Endothelial cell of umbilical vein (primary cell): Measurements from ENCODE around the gene SCAMP2. TPM values are rescaled to one million over a fixed set of nuclear protein-coding genes. Genes with fewer than 3 reads are reported as not detected.

Source experiments
- BruUV-seq: library from RNA; stranded (reverse); fragments of 400-500 nt; replicated peaks from 2 replicates; lab custom pipeline; 2021; lab: Mats Ljungman, UMichigan
- CTCF ChIA-PET: fragments of 300-600, 350-600 bp; sonication (Branson Sonifier 250); formaldehyde crosslinking; loops from one replicate; lab custom pipeline; 2021; ENCODE audit warnings: antibody characterized with exemption, inconsistent platforms; lab: Charles Lee
- POLR2A ChIA-PET: fragments of 300-600, 350-600 bp; sonication (Branson Sonifier 250); formaldehyde crosslinking; loops from one replicate; lab custom pipeline; 2021; ENCODE audit warnings: antibody characterized with exemption, inconsistent platforms; lab: Charles Lee
- DNase-seq: peaks from one replicate; pipeline ENCODE4 v3.0.0-alpha.2; 2011; ENCODE audit warnings: low read depth, low spot score
- FAIRE-seq: peaks from 2 replicates; lab custom pipeline; 2011; peaks lifted over from hg19 to GRCh38; lab: Jason Lieb, UNC
- H2AFZ ChIP-seq: 2 replicates; pipeline ENCODE4 v1.6.0; 2012; ENCODE audit warnings: low read depth, low read length, control low read depth, inconsistent platforms
- H3K27ac ChIP-seq: 2 replicates; pipeline ENCODE4 v1.5.1; 2011; ENCODE audit warnings: low read depth, mild to moderate bottlenecking, control low read depth, low read length, moderate library complexity; ENCODE audit not compliant: insufficient read depth
- H3K27me3 ChIP-seq, 2 experiments: 2 replicates each; pipeline versions ENCODE4 v1.6.0 to v1.6.1; 2011; ENCODE audit warnings: low read length in 2 of 2, mixed read lengths in 1 of 2; ENCODE audit not compliant: control insufficient read depth in 2 of 2, insufficient read depth in 2 of 2
- H3K36me3 ChIP-seq, 2 experiments: 2 replicates in 1 of 2; 3 replicates in 1 of 2; pipeline ENCODE4 v1.5.1; 2011; ENCODE audit warnings: low read length in 2 of 2, mild to moderate bottlenecking in 1 of 2, moderate library complexity in 1 of 2; ENCODE audit not compliant: control insufficient read depth in 2 of 2, insufficient read depth in 2 of 2; ENCODE audit errors: extremely low read depth in 1 of 2
- H3K4me1 ChIP-seq: 3 replicates; pipeline ENCODE4 v1.5.1; 2011; ENCODE audit warnings: mild to moderate bottlenecking, low read length; ENCODE audit not compliant: control insufficient read depth, insufficient read depth; ENCODE audit errors: extremely low read depth
- H3K4me2 ChIP-seq: 2 replicates; pipeline ENCODE4 v1.6.1; 2011; ENCODE audit warnings: low read length, control low read depth, mixed read lengths; ENCODE audit not compliant: insufficient read depth
- H3K4me3 ChIP-seq, 3 experiments: fragments of 200-600 bp in 1 of 3; sonication (generic), shearing (Covaris generic) in 1 of 3; replicated peaks in 1 of 3; 2 replicates each; pipeline ENCODE4 v1.5.1; 2011 to 2016; ENCODE audit warnings: control low read depth in 3 of 3, low read length in 3 of 3, mild to moderate bottlenecking in 2 of 3, inconsistent platforms in 1 of 3, low read depth in 1 of 3, moderate library complexity in 1 of 3; ENCODE audit not compliant: insufficient read depth in 1 of 3
- H3K79me2 ChIP-seq: 2 replicates; pipeline ENCODE4 v1.6.0; 2012; ENCODE audit warnings: low read length, inconsistent platforms; ENCODE audit not compliant: control insufficient read depth, insufficient read depth
- H3K9ac ChIP-seq: replicated peaks from 2 replicates; pipeline ENCODE3; 2011; ENCODE audit warnings: low read length, control low read depth; ENCODE audit not compliant: insufficient read depth; ENCODE audit errors: extremely low read depth
- H3K9me1 ChIP-seq: replicated peaks from 3 replicates; pipeline ENCODE4 v1.6.0; 2011; ENCODE audit warnings: mild to moderate bottlenecking, low read length; ENCODE audit not compliant: control insufficient read depth, insufficient read depth; ENCODE audit errors: extremely low read depth
- H3K9me3 ChIP-seq: replicated peaks from 2 replicates; pipeline ENCODE4 v1.5.1; 2012; ENCODE audit warnings: low read length, inconsistent platforms; ENCODE audit not compliant: control insufficient read depth, insufficient read depth
- H4K20me1 ChIP-seq: replicated peaks from 2 replicates; pipeline ENCODE3; 2011; ENCODE audit warnings: mild to moderate bottlenecking, low read length; ENCODE audit not compliant: control insufficient read depth, insufficient read depth; ENCODE audit errors: extremely low read depth
- CTCF ChIP-seq, 2 donors: IDR thresholded peaks; 1 replicate in 1 of 2; 2 replicates in 1 of 2; pipeline ENCODE4 v1.5.1; 2011; ENCODE audit warnings: low read length in 2 of 2, mild to moderate bottlenecking in 2 of 2, moderate library complexity in 2 of 2, control low read depth in 1 of 2, inconsistent platforms in 1 of 2, low read depth in 1 of 2; ENCODE audit not compliant: insufficient read depth in 1 of 2; ENCODE audit errors: extremely low read depth in 1 of 2
- EZH2 ChIP-seq: IDR thresholded peaks from 2 replicates; pipeline ENCODE4 v1.6.1; 2012; ENCODE audit warnings: borderline replicate concordance, low read depth, mild to moderate bottlenecking, moderate library complexity, low read length, inconsistent platforms; ENCODE audit not compliant: severe bottlenecking
- FOS ChIP-seq: IDR thresholded peaks from 2 replicates; pipeline ENCODE4 v1.6.1; 2011; ENCODE audit warnings: mild to moderate bottlenecking, low read length, moderate library complexity, borderline replicate concordance; ENCODE audit not compliant: insufficient read depth
- GATA2 ChIP-seq: IDR thresholded peaks from 2 replicates; pipeline ENCODE4 v1.7.0; 2011; ENCODE audit warnings: low read depth, mild to moderate bottlenecking, moderate library complexity, mixed read lengths, low read length; ENCODE audit not compliant: insufficient read length, insufficient read depth
- JUN ChIP-seq: IDR thresholded peaks from 2 replicates; pipeline ENCODE4 v1.6.1; 2011; ENCODE audit warnings: borderline replicate concordance, low read depth; ENCODE audit not compliant: insufficient read length, insufficient read depth
- POLR2A ChIP-seq: IDR thresholded peaks from 2 replicates; pipeline ENCODE4 v1.6.1; 2012; ENCODE audit warnings: low read depth, mild to moderate bottlenecking, control low read depth, low read length
- POLR2AphosphoS5 ChIP-seq: IDR thresholded peaks from 2 replicates; pipeline ENCODE4 v1.6.1; 2012; ENCODE audit warnings: low read depth, mild to moderate bottlenecking, control low read depth, low read length, moderate library complexity; ENCODE audit not compliant: insufficient read depth
- dilution Hi-C: fragments of 300-500 bp; cut with MboI; formaldehyde crosslinking; loops from one replicate; pipeline ENCODE4 v1.15.0; 2019; ENCODE audit warnings: low sequenced_read_pairs; ENCODE audit not compliant: extremely low pct_ligation_motif_present
- intact Hi-C: fragments of 100-400 bp; cut with micrococcal nuclease; formaldehyde crosslinking; loops from one replicate; pipeline ENCODE4 v1.10.0; 2022
- polyA plus RNA-seq, 4 experiments: library from polyadenylated mRNA; depleted of rRNA in 3 of 4; stranded (reverse) in 3 of 4; unstranded in 1 of 4; fragments of >200 nt; gene quantifications; 2 replicates each; pipeline versions ENCODE4 v1.2.1 to v1.2.3, GENCODE V29; 2011 to 2012; ENCODE audit warnings: missing spikeins in 1 of 4
- total RNA-seq: library from RNA; stranded (reverse); gene quantifications from 2 replicates; pipeline ENCODE4 v1.2.3, GENCODE V29; 2021
- TF ChIP-seq, protein P1 (sequence below): IDR thresholded peaks from 2 replicates; pipeline ENCODE4 v1.6.1; 2011; ENCODE audit not compliant: insufficient read depth, insufficient read length

SCAMP2 gene
- total and polyA plus RNA-seq, 2 donors (not counting 3 experiments of a cell fraction or from before 2014, with no cell fraction given) = 67.3 to 256 TPM

DNA sequence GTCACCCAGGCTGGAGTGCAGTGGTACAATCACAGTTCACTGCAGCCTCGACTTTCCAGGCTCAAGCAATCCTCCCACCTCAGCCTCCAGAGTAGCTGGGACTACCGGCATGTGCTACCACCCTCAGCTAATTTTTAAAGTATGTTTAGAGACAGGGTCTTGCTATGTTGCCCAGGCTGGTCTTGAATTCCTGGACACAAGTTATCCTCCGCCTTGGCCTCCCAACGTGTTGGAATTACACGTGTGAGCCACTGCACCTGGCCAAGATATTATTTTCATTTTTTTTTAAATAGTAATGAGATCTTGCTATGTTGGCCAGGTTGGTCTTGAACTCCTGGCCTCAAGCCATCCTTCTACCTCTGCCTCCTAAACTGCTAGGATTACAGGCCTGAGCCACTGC lies 12.3 kb upstream of the SCAMP2 start:
- Histone ChIP-seq H3K36me3 (no peaks in the 10 kb centered on the region), H3K4me1 (peaks cover 11% of the 10 kb centered on the region), H2AFZ (no peak overlapping the region), H3K4me3 (no peak overlapping the region), H3K9ac (no peak overlapping the region), H4K20me1 (no peaks in the 10 kb centered on the region), H3K27ac (no peak overlapping the region), H3K4me2 (no peak overlapping the region), H3K27me3 (no peaks in the 10 kb centered on the region), H3K9me3 (no peaks in the 10 kb centered on the region), H3K9me1 (no peaks in the 10 kb centered on the region), H3K79me2 (peaks cover 4% of the 10 kb centered on the region)
- intact Hi-C loops = no loop called here
- BruUV-seq = no TSS peak
- ChIA-PET CTCF (no interaction called here), POLR2A (no interaction called here)
- DNase-seq = no peak
- FAIRE-seq = no peak
- TF ChIP-seq JUN (no peak), GATA2 (no peak), FOS (no peak), POLR2A (no peak), CTCF (IDR thresholded peaks at IDR 0.05; ENCODE audit: extremely low read depth in 1 of 2, insufficient read depth in 1 of 2, low read depth in 1 of 2, low read length in 2 of 2) (no peak), POLR2AphosphoS5 (no peak), EZH2 (no peak)
- TF ChIP-seq, protein P1, sequence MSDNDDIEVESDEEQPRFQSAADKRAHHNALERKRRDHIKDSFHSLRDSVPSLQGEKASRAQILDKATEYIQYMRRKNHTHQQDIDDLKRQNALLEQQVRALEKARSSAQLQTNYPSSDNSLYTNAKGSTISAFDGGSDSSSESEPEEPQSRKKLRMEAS = no peak
- dilution Hi-C loops = no loop called here
